GM18873 (cell line): ENCODE measurements around the gene PRDX4.
A peak's percentile ranks its signal among the peaks of the same experiment; 100 is the strongest.
"Not testable (repeated sequence)": the region's sequence is repeated elsewhere in the genome, so short reads cannot be mapped to it uniquely, and the experiment has no call there.

Experiments used
- ATAC-seq: cut with Tn5 transposase; IDR thresholded peaks from one replicate; pipeline ENCODE4 v1.9.1; 2021; ENCODE audit warnings: mild to moderate bottlenecking, moderate library complexity, moderate number of reproducible peaks; ENCODE audit not compliant: unreplicated experiment, low FRiP score

Gene PRDX4

DNA sequence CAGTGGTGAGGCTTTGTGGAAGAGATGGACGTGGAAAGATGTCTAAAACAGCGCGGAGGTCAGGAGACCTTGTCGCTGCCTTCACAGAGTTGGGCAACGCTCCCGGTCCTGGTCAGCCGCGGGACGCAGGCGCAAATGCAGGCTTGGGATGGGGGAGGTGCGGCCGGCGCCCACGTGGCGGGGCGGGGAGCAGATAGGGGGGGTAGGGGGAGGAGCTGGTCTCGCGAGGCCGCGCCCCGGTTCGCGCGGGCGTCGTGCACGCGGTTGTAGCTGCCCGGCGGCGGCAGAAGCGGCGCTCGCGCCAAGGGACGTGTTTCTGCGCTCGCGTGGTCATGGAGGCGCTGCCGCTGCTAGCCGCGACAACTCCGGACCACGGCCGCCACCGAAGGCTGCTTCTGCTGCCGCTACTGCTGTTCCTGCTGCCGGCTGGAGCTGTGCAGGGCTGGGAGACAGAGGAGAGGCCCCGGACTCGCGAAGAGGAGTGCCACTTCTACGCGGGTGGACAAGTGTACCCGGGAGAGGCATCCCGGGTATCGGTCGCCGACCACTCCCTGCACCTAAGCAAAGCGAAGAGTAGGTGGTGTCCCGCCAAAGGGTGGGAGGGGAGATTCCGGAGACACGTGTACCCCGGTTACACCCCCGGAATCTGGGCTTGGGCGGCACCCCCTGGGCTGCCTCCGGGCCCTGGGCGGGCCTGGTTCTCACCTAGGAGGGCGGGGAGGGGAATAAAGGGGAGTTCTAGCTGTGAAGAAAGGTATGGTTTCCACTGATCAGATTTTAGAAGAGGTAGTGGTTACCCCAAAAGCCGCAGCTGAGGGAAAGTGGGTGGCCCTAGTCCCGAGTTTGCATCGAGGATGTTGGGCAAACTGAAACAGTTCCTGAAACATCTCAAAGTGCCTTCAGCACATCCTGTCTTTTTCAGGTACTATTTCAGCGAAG lies at the start of gene PRDX4:
Gene PRDX4, plus strand, starts transcription at position 255 of the 939 bp plus-strand sequence. Its CDS starts 78 bp downstream, at position 333.
- ATAC-seq, result peak; percentile 44

DNA sequence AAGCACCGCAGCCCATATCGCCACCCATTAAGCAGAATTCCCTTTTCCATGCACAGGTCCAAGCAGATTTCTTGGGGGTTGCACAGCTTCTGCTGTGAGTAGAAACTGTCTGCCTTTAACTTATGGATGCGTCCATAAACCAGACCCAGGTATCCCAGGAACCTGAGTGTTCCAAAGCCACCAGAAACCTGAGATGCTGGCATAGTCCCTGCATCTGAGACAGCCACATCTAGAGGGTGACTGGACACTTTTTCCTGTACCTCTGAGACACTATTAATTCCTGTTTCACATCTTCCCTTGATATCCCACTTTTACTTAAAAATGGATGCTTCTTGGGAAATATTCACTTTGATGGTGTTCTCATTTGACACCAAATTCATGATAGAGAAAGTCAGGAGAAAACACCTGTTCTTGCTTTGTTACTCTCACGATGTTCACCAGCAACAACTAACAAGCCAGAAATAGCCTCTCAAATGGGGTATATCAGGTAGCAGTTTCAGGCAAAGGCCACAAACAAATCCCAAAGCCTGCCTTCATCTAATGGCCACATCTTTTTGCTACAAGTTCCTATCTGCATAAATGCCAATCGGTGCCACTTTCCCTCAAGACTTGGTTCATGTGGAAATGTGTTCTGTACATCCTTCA lies 45.5 kb upstream of the PRDX4 start:
- ATAC-seq, result no peak

DNA sequence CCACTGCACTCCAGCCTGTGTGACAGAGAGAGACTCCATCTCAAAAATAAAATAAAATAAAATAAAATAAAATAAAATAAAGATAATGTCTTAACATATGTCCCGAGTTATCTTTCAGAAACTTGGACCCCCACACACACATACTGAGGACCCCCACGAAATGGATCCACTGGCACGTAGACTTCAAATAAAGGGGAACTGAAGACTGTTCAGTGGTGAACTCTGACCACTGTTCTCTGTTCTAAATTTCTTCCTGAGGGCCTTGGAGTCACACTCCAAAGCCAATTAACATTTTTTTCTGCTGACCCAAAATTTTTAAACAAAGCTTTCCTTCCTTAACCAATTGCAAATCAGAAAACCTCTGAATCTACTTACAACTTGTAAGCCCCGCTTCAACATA lies 43.5 kb upstream of the PRDX4 start:
- no peak for ATAC-seq

DNA sequence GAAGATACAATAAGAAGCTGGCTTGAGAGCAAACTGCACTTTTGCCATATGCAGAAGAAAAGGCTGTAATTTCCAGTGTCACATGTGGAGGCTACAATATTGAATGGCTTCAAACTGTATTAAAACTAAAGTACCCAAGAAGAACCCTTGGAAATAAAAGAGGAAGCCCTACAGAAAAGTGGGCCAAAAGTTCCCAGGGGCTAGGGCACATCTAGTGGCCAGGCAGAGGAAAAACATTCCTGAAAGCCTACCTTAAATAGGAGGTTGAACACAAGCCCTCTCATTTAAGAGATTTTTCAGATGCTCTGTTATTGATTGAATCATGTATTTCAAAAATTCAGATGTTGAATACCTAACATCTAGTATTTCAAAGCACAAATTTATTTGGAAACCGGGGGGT lies 40.6 kb upstream of the PRDX4 start:
- no peak for ATAC-seq

DNA sequence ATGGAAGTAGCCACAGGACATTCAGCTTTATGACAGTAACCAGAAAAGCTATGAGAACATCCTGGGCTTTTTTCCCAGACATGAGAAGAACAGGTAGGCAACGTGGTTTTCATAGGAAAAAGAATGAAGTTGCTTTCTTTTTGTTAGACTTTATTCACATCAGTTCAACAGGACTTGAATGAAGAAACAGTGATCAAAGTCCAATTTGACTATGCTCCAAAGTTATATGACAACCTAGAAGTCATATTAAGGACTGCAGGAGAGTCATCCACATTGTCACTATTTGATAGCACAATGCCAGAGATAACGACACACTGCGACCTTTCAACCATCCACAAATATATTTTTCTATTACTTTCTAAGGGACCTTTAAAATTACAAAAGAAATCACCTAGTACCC lies 39.2 kb upstream of the PRDX4 start:
- ATAC-seq, result no peak

DNA sequence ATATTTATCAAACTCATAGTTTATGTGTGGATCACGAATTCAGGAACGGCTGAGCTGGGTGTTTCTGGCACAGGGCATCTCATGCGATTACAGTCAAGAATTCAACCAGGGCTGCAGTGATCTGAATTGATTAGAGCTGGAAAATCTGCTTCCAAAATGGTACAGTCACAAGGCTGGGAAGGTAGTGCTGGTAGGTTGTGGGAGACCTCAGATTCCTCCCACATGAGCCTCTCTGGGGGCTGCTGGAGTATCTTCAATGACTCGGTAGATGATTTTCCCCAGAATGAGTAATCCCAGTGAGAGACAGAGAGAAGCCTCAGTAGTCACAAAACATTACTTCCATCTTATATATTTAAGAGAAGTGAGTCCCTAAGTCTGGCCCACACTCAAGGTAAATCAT lies 36.2 kb upstream of the PRDX4 start:
- no peak for ATAC-seq

DNA sequence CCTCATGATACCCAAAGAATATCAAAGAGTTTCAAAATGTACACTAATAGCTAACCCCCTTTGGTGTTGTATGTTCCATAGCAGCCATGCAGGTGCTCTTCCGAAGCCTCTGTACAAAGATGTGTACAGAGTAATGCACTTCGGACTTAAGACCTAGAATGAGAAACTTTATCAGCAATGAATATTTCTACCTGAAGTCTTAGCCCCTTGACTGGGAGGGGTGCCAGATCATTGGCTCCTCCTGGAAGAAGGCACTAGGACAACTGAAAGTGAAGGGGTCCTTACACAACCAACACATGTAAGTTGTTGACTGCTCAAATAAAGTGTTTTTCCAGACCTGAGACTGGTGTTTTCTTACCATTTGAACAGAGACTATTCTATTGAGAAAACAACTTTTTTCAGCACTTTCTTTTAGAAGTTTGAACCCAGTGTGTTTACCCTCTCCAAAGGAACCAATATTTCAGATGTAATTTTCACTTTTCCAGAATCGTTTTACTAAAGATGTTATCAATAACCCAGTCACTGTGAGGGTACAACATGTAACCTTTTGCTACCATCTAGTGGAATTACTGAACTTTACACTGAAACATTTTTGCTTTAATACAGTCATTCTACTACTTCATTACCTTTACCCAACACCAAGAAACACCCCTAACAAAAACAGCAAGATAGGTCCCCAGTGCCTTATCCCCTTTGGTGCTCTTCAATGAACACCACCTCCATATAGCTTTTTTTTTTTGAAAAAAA lies 33.3 kb upstream of the PRDX4 start:
- no peak for ATAC-seq

DNA sequence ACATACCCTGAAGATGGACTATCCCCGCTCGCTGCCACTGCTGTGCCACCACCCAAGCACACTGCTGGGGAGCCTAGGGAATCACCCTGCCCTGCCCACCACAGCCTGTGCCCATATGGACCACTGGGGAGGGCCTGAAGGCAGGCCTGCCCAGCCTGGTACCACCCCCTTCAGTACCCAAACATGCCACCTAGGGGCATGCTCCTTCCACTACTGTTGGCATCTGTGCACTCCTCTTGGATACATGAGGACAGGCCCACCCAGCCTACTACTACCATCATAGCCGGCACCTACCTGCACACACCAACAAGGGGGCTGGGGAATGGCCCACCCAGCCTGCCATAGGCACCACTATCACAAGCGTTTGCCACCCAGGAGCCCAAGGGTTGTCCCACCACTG lies 30.1 kb upstream of the PRDX4 start:
- no peak for ATAC-seq

DNA sequence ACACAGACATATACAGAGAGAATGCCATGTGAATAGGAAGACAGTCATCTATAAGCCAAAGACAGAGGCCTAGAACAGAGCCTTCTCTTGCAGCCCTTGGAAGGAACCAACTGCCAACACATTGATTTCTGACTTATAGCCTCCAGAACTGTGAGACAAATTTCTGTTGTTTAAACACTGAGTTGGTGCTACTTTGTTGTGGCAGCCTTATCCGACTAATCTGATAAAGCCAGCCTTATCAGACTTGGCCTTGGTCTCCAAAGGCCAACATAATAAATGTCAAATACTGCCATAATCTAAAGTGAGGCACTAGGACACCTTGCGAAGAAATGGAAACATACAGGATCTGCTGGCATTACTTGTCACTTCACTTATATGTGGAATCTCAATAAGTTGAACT lies 24.3 kb upstream of the PRDX4 start:
- ATAC-seq, result no peak

DNA sequence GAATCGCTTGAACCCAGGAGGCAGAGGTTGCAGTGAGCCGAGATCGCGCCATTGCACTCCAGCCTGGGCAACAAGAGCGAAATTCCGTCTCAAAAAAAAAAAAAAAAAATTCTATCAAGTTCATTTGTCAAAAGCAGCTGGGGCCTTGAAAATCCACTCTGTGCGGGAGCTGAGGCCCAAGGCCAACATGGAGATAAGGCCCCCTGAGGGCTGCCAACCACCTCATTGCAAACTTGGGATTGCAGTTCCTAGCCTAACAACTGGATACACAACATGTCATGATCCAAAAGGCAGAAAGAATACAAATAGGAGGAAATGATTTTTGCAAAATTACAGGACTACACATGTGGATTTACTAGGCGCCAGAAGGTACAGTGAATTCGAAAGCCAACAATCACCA lies 22.5 kb upstream of the PRDX4 start:
- no peak for ATAC-seq

DNA sequence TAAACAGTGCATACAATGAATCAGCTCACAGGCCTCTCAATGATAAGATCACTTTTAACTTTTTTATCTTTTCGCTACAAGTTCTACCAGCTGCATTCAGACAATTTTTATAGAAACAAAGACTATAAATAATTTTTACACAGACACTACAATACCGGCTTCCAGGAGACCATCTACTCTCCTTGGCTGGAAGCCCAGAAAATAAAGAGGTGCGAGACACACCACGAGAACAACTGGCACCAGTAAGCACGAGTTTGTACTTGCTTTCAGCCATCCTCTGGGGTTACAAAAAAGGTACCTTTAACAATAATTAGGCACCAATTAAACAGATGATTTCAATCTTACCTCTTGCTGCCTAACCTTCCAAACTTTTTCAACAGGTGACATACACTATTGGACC lies 11.2 kb upstream of the PRDX4 start:
- no peak for ATAC-seq

DNA sequence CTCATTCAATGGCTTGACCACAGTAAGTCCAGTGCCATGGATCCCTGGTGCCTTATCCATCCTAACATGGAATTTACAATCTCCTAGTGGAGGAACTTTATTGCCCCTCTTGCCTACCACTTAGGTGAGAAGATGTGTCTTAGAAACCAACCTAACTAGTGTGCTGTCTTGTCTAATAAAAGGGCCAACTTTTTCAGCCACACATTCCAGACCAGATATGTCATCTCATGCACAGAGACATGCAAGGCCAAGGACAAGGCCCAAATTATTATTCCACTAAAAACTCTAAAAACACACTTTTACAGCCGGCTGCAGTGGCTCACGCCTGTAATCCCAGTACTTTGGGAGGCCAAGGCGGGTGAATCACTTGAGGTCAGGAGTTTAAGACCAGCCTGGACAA lies 10.6 kb upstream of the PRDX4 start:
- ATAC-seq, result no peak

DNA sequence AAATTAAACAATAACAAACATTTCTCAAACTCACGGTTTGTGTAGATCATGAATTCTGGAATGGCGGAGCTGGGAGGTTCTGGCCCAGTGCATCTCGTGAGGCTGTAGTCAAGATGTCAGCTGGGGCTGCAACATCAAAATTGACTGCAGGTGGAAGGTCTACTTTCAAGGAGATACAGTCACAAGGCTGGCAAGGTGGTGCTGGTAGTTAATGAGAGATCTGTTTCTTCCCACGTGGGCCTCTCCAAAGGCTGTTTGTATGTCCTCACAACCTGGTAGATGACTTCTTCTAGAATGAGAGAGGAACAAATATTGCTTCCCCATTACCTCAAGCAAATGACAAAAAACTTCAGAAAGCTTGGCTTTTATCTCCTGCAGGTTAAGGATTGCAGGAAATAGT lies 8.0 kb upstream of the PRDX4 start:
- ATAC-seq, result no peak

DNA sequence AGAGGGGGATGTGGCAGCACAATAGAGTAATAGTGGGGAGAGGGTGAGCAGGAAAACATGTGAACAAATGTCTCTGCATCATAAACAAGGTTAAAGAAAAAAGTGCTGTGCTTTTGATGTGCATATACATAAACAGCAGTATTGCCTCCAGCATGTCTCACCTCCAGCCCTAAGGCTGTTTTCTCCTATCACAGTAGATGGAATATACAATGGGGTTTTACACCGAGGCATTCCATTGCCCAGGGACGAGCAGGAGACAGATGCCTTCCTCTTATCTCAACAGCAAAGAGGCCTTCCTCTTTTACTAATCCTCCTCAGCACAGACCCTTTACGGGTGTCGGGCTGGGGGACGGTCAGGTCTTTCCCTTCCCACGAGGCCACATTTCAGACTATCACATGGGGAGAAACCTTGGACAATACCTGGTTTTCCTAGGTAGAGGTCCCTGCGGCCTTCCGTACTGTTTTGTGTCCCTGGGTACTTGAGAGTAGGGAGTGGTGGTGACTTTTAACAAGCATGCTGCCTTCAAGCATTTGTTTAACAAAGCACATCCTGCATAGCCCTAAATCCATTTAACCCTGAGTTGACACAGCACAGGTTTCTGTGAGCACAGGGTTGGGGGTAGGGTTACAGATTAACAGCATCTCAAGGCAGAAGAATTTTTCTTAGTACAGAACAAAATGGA lies 7.1 kb upstream of the PRDX4 start:
- not testable (repeated sequence) for ATAC-seq

DNA sequence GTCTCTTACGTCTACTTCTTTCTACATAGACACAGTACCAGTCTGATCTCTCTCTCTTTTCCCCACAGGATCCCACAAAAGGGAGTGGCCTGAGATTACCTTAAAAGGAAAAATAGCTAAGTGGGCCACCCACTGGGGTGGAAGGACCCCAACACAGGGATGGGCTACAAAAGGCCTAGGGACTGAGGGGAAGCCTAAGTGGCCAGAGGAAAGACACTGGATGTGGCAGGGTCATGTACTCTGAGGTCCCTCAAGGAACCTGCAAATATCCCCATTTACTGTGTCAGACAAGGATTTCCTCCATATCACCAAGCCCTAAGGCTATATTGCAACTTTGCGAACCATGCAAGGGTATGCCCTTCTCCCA lies 6.5 kb upstream of the PRDX4 start:
- no peak for ATAC-seq

DNA sequence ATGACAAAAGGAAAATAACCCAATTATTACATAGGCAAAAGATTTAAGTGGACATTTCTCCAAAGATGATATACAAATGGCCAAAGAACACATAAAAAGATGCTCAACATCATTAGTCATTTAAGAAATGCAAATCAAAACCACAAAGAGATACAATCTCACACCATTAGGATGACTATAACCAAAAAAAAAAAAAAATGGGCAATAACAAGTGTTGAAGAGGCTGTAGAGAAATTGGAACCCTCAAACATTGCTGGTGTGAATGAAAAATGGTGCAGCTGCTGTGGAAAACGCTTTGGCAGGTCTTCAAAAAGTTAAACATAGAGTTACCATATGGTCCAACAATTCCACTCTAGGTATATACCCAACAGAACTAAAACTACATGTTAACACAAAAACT lies 5.6 kb upstream of the PRDX4 start:
- ATAC-seq, result no peak

DNA sequence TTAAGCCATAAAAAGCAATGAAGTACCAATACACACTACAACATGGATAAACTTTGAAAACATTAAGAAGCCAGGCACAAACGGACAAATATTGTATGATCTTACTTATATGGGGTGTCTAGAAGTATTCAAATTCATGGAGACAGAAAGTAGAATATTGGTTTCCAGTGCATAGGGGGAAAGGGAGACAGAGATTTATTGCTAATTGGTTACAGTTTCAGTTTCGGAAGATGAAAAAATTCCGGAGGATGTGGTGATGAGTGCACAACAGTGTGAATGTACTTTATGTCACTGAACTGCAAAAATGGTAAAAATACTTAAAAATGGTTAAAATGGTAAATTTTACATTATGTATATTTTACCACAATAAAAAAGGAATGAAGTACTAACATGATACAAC lies 5.1 kb upstream of the PRDX4 start:
- peak; percentile 62 for ATAC-seq

DNA sequence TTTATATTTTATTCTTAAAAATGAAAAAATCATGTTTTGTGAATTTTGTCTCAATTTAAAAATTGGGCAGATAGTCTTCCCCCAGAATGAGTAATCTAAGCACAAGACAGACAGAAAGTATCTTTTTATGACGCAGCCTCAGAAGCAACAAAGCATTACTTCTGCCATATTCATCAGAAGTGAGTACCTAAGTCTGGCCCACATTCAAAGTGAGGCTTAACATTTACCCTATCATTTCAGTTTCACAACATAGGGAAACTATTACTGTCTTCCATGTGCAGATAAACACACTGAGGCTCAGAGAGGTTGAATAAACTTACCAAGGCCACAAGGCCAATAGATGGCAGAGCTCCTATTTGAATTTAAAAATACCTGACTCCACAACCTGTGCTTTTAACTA lies 4.4 kb upstream of the PRDX4 start:
- ATAC-seq, result peak; percentile 41

DNA sequence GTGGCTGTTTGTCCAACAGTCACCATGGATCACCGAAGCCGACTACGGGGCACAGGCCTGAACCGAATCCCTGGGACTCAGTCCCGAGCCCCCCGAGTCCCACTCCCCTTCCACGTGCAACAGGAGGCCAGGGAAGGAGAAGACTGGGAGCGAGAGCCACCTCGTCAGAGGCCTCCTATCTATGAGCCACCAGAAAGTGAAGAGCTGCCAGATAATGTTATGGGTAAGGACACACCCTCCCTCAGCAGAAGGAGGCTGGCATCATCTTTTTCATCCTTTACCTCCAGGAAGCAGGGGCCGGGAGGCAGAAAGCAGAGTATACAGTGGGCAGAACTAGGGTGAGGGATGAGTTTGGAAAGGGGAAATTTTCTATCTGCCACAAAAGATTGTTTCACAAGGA lies 2.8 kb upstream of the PRDX4 start:
- ATAC-seq, result no peak

DNA sequence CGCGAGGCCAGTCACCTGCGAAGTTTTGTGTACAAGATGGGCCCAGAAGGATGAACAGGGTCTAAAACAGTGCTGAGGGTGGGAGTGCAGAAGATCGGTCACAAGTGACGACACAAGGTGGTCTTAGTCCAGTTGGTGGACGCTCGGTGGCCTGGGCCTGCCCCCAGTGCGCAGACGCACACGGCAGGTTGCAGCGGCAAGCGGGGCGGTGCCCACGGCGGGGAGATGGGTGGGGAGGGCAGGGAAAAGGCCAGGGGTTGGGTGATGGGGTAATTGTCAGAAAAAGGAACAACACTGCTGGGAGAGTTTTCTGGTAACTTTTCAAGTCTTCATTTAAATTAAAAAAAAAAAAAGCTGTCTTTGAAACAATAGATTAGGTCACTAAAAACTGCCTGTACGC lies 1.0 kb upstream of the PRDX4 start:
- ATAC-seq, result no peak

DNA sequence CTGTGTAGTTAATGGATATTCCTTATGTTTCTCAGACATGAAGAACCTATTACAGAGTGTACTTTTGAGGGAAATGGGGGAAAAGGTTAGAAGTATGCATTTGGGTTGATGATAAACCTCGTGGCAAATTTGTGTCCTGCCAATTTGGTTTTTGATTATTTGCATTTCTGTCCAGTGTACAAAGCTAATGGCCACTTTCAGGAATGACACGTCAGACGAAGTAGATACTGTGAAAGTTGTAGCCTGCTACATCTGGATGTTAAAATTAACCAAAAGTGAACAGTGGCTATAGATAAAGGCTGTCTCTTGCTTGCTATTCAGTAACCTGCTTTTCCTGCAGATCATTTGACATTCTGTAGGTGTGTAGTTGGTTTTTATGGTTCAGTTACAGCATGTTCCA lies 1.0 kb downstream of the PRDX4 start:
- ATAC-seq, result peak; percentile 38
